HG03558 (cell line): Measurements from ENCODE around the gene RND1.

Experiments
- ATAC-seq: cut with Tn5 transposase; IDR thresholded peaks from one replicate; pipeline ENCODE4 v1.9.1; 2021; ENCODE audit warnings: moderate number of reproducible peaks; ENCODE audit not compliant: unreplicated experiment; ENCODE audit errors: extremely low read depth

RND1 gene

DNA sequence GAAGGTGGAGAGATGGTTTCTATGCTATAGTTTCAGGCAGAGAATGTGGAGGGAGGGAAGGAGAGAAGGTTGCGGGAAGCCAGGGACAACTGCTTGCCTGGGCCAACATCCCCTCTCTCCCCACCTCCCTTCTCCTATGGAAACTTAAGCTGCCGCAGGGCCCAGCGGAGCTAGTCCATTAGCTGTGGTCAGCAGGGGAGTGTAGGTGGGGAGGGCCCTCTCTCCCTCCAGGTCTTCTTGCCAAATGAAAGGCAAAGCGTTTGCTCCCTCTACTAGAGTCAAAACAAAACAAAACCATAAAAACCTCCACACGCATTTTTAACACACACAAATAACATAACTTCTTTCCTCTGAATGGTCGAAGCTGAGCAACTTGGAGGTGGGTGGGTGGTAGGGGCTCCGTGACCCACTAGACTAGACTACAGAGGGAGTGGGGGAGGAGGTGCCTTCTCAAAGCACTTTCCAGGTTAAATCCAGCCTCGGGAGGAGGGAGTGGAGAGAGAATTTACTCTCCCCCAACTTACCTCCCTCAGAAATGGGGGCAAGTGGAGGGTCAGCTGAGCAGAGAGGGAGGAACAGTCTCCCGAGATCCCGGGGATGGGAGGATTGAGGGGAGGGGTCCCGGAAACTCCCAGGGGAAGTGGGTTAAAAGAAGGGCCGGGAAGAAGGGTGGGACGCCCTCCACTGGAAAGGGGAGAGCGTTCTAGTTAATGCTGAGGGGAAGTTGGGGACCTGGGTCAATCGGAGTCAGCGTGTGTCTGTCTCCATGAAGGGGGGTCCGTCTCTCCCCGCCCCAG lies 52.0 kb downstream of the RND1 start:
- ATAC-seq, result no peak

DNA sequence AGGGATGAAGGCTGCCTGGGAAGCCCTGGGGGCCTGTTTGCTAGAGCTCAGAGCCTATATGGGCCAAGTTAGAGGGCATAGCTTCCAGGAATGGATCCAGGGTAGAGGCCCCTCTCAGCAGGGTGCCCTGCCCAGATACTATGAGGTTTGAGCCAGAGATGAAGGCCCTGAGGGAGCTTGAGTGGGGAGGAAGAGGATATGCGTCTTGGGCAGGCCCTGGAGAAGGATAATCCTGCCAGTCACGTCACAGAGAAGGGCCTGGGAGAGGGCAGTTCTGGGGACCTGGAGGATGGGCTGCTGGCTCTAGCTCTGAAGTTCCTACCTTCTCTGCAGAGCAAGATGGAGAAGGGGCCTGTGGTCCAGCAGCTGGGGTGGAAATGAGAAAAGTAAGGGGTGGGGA lies 53.3 kb downstream of the RND1 start:
- ATAC-seq, result no peak

DNA sequence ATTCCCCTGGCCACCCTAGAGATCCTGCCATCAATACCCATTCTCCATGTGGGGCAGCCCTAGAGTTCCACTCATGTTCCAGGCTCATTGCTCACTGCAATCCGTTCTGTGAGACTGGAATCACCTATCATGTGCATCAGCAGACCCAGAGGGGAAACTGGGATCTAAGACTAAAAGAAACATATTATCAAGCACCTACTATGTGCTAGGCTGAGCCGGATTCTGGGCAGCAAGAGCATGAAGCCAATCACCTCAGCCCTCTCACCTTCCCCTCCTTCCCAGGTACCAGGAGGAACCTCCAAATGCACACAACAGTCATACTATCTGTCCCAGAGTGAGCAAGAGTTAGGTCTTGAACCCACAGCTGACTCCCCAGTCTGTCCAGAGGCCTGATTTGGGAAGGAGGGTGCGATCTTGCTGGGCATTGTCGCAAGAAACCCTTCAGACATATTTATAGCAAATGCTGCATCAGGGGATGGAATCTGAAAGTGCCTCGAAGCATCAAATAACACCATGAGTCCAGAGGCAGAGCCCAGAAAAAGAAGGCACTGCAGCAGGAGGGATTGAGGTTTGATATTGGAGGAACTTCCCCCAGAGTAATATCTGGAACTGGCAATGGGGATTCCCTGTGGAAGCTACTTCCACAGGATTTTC lies 54.1 kb downstream of the RND1 start:
- ATAC-seq, result no peak

DNA sequence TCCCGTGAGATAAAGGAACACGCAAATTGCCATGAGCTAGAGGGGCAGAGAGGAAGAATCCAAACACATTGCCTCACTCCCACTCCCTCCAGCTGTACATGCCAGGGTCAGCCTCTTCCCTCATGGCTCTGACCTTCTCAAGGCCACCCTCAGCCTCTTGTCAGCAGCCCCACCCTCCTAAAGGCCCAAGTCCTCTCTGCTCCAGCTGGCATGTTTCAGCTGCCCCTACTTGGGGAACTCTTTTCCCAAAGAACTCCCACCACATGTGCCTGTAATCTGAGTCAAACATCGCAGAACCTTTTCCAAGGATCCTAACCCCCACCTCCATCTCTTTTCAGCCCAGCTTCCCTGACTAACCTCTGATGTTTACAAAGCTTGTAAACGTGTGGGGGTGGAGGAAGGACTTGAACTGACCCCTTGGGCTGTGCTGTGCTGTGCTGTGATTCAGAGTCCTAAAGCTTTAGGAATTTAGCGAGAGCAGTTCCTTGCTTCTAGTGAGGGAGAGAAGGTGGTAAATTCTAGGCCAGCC lies 54.7 kb downstream of the RND1 start:
- no peak for ATAC-seq

- ATAC-seq, result no peak
Measured at GRCh38 chr12:48807981-48808380, 57.7 kb downstream of the RND1 start.
